ENCODE measurements around the gene CD3E. TPM values are rescaled to one million over a fixed set of nuclear protein-coding genes. Genes with fewer than 3 reads are reported as not detected.

Gene CD3E
- total and polyA plus RNA-seq, 2 experiments from 2014 or later: not detected

GRCh38 chr11:118263112-118263511 is 41.4 kb upstream of the CD3E start:
- no peak for TF ChIP-seq EZH2phosphoT487 (IDR thresholded peaks at IDR 0.05; ENCODE audit: insufficient read depth, low read depth)
- no peak for TF ChIP-seq EZH2 (IDR thresholded peaks at IDR 0.05; ENCODE audit: insufficient read depth, poor library complexity, severe bottlenecking)
- DNase-seq: no peak
- H3K36me3 ChIP-seq (ENCODE audit: low read depth): no peaks in the 10 kb centered on the region
- no peaks in the 10 kb centered on the region for H4K20me1 ChIP-seq (ENCODE audit: insufficient read depth)
- no peaks in the 10 kb centered on the region for H3K9me3 ChIP-seq (ENCODE audit: low read depth)
- H3K27me3 ChIP-seq (replicated peaks; ENCODE audit: insufficient read depth): peaks cover 45% of the 10 kb centered on the region
- no peaks in the 10 kb centered on the region for H3K9me2 ChIP-seq (ENCODE audit: insufficient read depth)
- H3K79me2 ChIP-seq (ENCODE audit: insufficient read depth): no peaks in the 10 kb centered on the region
- no peak overlapping the region for H3K4me3 ChIP-seq
- H2AFZ ChIP-seq: no peak overlapping the region
- no peaks in the 10 kb centered on the region for H3K4me1 ChIP-seq (ENCODE audit: insufficient read depth)
- no peak overlapping the region for H3K9ac ChIP-seq
- no peak overlapping the region for H3K27ac ChIP-seq
- H3K4me2 ChIP-seq (ENCODE audit: unreplicated experiment): no peak overlapping the region
- WGBS, 2 experiments (ENCODE audit: low coverage in 1 of 2, low lambda C conversion rate in 2 of 2, missing lambda C conversion rate in 2 of 2): 73 to 79% methylated on average over 4 of the region's 4 CpGs
- in situ Hi-C loops (cut with MboI): no loop called here
- no peaks in the 10 kb centered on the region for H3F3A ChIP-seq (ENCODE audit: insufficient read depth)

- H3K27ac ChIP-seq: no peak within 1 kb of the TSS
- H3F3A ChIP-seq (ENCODE audit: insufficient read depth): no peaks in the 10 kb centered on the region
- no peaks in the 10 kb centered on the region for H3K79me2 ChIP-seq (ENCODE audit: insufficient read depth)
- H3K4me1 ChIP-seq (ENCODE audit: insufficient read depth): no peaks in the 10 kb centered on the region
- no peaks in the 10 kb centered on the region for H3K9me2 ChIP-seq (ENCODE audit: insufficient read depth)
- H3K4me2 ChIP-seq (ENCODE audit: unreplicated experiment): no peak within 1 kb of the TSS
- no peak within 1 kb of the TSS for H3K4me3 ChIP-seq
- WGBS, 2 experiments (ENCODE audit: low coverage in 1 of 2, low lambda C conversion rate in 2 of 2, missing lambda C conversion rate in 2 of 2): 5 to 7% methylated on average over 16 to 19 of the region's 19 CpGs
- in situ Hi-C loops (cut with MboI): no loop called here
- TF ChIP-seq EZH2phosphoT487 (IDR thresholded peaks at IDR 0.05; ENCODE audit: insufficient read depth, low read depth) (no peak), EZH2 (IDR thresholded peaks at IDR 0.05; ENCODE audit: insufficient read depth, poor library complexity, severe bottlenecking) (no peak)
- no peak within 1 kb of the TSS for H3K9ac ChIP-seq
- no peaks in the 10 kb centered on the region for H3K9me3 ChIP-seq (ENCODE audit: low read depth)
- peak; percentile 11 for DNase-seq
- no peaks in the 10 kb centered on the region for H4K20me1 ChIP-seq (ENCODE audit: insufficient read depth)
- no peaks in the 10 kb centered on the region for H3K36me3 ChIP-seq (ENCODE audit: low read depth)
- no peak within 1 kb of the TSS for H2AFZ ChIP-seq
- peaks cover 52% of the 10 kb centered on the region for H3K27me3 ChIP-seq (replicated peaks; ENCODE audit: insufficient read depth)
These were observed 40.6 kb upstream of the CD3E start, which contains the start of gene MPZL2 for GRCh38 chr11:118263695-118264568. Gene MPZL2, minus strand, starts transcription at chr11:118264297. Its CDS starts 144 bp downstream, at chr11:118264153.

GRCh38 chr11:118264569-118265465 is 39.7 kb upstream of the CD3E start:
- no peak overlapping the region for H3K9ac ChIP-seq
- H3K9me2 ChIP-seq (ENCODE audit: insufficient read depth): no peaks in the 10 kb centered on the region
- H3K4me3 ChIP-seq: no peak overlapping the region
- H3K4me2 ChIP-seq (ENCODE audit: unreplicated experiment): no peak overlapping the region
- no peak for DNase-seq
- 36 to 39% methylated on average over 13 of the region's 13 CpGs for WGBS, 2 experiments (ENCODE audit: low coverage in 1 of 2, low lambda C conversion rate in 2 of 2, missing lambda C conversion rate in 2 of 2)
- no peaks in the 10 kb centered on the region for H3K9me3 ChIP-seq (ENCODE audit: low read depth)
- no peak overlapping the region for H3K27ac ChIP-seq
- no peak for TF ChIP-seq EZH2 (IDR thresholded peaks at IDR 0.05; ENCODE audit: insufficient read depth, poor library complexity, severe bottlenecking)
- TF ChIP-seq EZH2phosphoT487 (IDR thresholded peaks at IDR 0.05; ENCODE audit: insufficient read depth, low read depth): no peak
- H3F3A ChIP-seq (ENCODE audit: insufficient read depth): no peaks in the 10 kb centered on the region
- no peaks in the 10 kb centered on the region for H3K79me2 ChIP-seq (ENCODE audit: insufficient read depth)
- in situ Hi-C loops (cut with MboI): no loop called here
- no peaks in the 10 kb centered on the region for H4K20me1 ChIP-seq (ENCODE audit: insufficient read depth)
- H2AFZ ChIP-seq: no peak overlapping the region
- H3K36me3 ChIP-seq (ENCODE audit: low read depth): no peaks in the 10 kb centered on the region
- no peaks in the 10 kb centered on the region for H3K4me1 ChIP-seq (ENCODE audit: insufficient read depth)
- H3K27me3 ChIP-seq (replicated peaks; ENCODE audit: insufficient read depth): peaks cover 53% of the 10 kb centered on the region

GRCh38 chr11:118265954-118266353 is 38.6 kb upstream of the CD3E start:
- H4K20me1 ChIP-seq (ENCODE audit: insufficient read depth): no peaks in the 10 kb centered on the region
- no peak overlapping the region for H3K4me2 ChIP-seq (ENCODE audit: unreplicated experiment)
- H3K36me3 ChIP-seq (ENCODE audit: low read depth): no peaks in the 10 kb centered on the region
- in situ Hi-C loops (cut with MboI): no loop called here
- no peaks in the 10 kb centered on the region for H3K4me1 ChIP-seq (ENCODE audit: insufficient read depth)
- WGBS, 2 experiments (ENCODE audit: low coverage in 1 of 2, low lambda C conversion rate in 2 of 2, missing lambda C conversion rate in 2 of 2): 12 to 18% methylated on average over 1 of the region's 1 CpG
- no peaks in the 10 kb centered on the region for H3F3A ChIP-seq (ENCODE audit: insufficient read depth)
- no peaks in the 10 kb centered on the region for H3K9me3 ChIP-seq (ENCODE audit: low read depth)
- H2AFZ ChIP-seq: no peak overlapping the region
- TF ChIP-seq EZH2 (IDR thresholded peaks at IDR 0.05; ENCODE audit: insufficient read depth, poor library complexity, severe bottlenecking) (no peak), EZH2phosphoT487 (IDR thresholded peaks at IDR 0.05; ENCODE audit: insufficient read depth, low read depth) (no peak)
- H3K4me3 ChIP-seq: no peak overlapping the region
- no peak for DNase-seq
- H3K79me2 ChIP-seq (ENCODE audit: insufficient read depth): no peaks in the 10 kb centered on the region
- no peak overlapping the region for H3K9ac ChIP-seq
- no peaks in the 10 kb centered on the region for H3K9me2 ChIP-seq (ENCODE audit: insufficient read depth)
- H3K27ac ChIP-seq: no peak overlapping the region
- H3K27me3 ChIP-seq (replicated peaks; ENCODE audit: insufficient read depth): peaks cover 53% of the 10 kb centered on the region
